ENCODE data around the gene CLTC.

The CLTC gene

GRCh38 chr17:59629174-59629573 lies 9.5 kb downstream of the CLTC start:
- TF ChIP-seq CTCF (IDR thresholded peaks at IDR 0.05; ENCODE audit: control extremely low read depth, extremely low read depth, low read depth, missing control alignments): no peak
- POLR2A ChIA-PET: no interaction called here
- CTCF ChIA-PET: no interaction called here
- DNase-seq (ENCODE audit: extremely low spot score): no peak

- DNase-seq (ENCODE audit: extremely low spot score): no peak
- ChIA-PET POLR2A (no interaction called here), CTCF (interaction anchor here (1.4 kb wide), 1 partner anchor 38 kb away, joined by 3 read pairs; no protein-coding TSS in a partner anchor)
- no peak for TF ChIP-seq CTCF (IDR thresholded peaks at IDR 0.05; ENCODE audit: control extremely low read depth, extremely low read depth, low read depth, missing control alignments)
Observed at GRCh38 chr17:59631276-59631675, 11.6 kb downstream of the CLTC start.

- ChIA-PET CTCF (no interaction called here), POLR2A (no interaction called here)
- TF ChIP-seq CTCF (IDR thresholded peaks at IDR 0.05; ENCODE audit: control extremely low read depth, extremely low read depth, low read depth, missing control alignments): no peak
- DNase-seq (ENCODE audit: extremely low spot score): no peak
Observed at GRCh38 chr17:59632398-59632797, 12.7 kb downstream of the CLTC start.

- CTCF ChIA-PET: no interaction called here
- no peak for DNase-seq (ENCODE audit: extremely low spot score)
- POLR2A ChIA-PET: interaction anchor here (0.6 kb wide), 1 partner anchor 22 kb away, joined by 4 read pairs; no protein-coding TSS in a partner anchor
Observed at GRCh38 chr17:59633658-59634359, 14.1 kb downstream of the CLTC start.

GRCh38 chr17:59634632-59635541 lies 15.2 kb downstream of the CLTC start:
- no peak for DNase-seq (ENCODE audit: extremely low spot score)
- POLR2A ChIA-PET: no interaction called here
- TF ChIP-seq CTCF (IDR thresholded peaks at IDR 0.05; ENCODE audit: control extremely low read depth, extremely low read depth, low read depth, missing control alignments): no peak
- CTCF ChIA-PET: interaction anchor here (1.2 kb wide), 1 partner anchor 21 kb away, joined by 3 read pairs; no protein-coding TSS in a partner anchor

More at GRCh38 chr17:59633658-59634359, 14.1 kb downstream of the CLTC start:
- no peak for TF ChIP-seq CTCF (IDR thresholded peaks at IDR 0.05; ENCODE audit: control extremely low read depth, extremely low read depth, low read depth, missing control alignments)

GRCh38 chr17:59637611-59638310 lies 18.1 kb downstream of the CLTC start:
- POLR2A ChIA-PET: no interaction called here
- TF ChIP-seq CTCF (IDR thresholded peaks at IDR 0.05; ENCODE audit: control extremely low read depth, extremely low read depth, low read depth, missing control alignments): no peak
- DNase-seq (ENCODE audit: extremely low spot score): no peak
- CTCF ChIA-PET: no interaction called here

Data from GM10248 (cell line).